ENCODE data around the gene C16orf95. TPM values are rescaled to one million over a fixed set of nuclear protein-coding genes. Genes with fewer than 3 reads are reported as not detected.

C16orf95 gene
- total and polyA plus RNA-seq, 7 experiments from 2014 or later, result 1.3 to 8.6 (median 2.7) TPM

DNA sequence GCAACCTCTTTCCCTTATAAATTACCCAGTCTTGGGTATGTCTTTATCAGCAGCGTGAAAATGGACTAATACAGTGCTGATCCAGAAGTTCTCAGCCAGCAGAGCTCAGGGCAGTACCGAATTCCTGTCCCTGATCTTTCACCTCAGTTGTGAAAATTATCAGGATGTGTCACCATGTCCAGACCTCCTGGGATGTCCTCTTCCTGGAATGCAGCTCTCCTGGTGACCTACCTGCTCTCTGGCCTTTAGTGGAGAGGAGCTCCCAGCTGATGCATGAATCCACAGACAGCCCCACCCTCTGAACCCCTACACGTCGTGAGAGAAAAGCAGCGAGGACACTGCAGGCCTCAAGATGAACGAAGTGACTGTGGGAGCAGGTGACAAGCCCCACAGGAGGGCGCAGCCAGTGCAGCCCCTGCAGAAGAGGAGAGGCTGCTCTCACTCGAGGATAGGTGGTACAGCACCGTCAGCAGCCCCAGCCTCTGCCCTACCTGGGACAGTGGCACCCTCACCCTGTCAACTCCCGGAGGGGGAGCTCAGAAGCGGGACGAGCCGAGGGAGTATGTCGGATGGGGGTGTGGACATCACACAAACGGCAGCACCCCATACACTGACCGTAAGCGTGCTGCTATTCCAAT is 22.0 kb upstream of the C16orf95 start:
- Histone ChIP-seq H3K4me1 (ENCODE audit: control insufficient read depth in 2 of 2, insufficient read depth in 2 of 2, low read length in 2 of 2) (peaks cover 0 to 7% of the 10 kb centered on the region in 2 donors), H3K9me3 (ENCODE audit: control insufficient read depth in 2 of 3, low read length in 3 of 3) (no peaks in the 10 kb centered on the region), H3K4me3 (ENCODE audit: low read length) (no peak overlapping the region), H3K36me3 (ENCODE audit: control insufficient read depth in 2 of 3, insufficient read depth in 3 of 3, low read length in 3 of 3) (peaks cover 0 to 57% (median 11%) of the 10 kb centered on the region in 3 experiments), H3K27me3 (ENCODE audit: control insufficient read depth in 2 of 2, insufficient read depth in 2 of 2, low read length in 2 of 2) (no peaks in the 10 kb centered on the region), H3K27ac (ENCODE audit: low read depth, low read length) (no peak overlapping the region)
- Mint-ChIP-seq H3K9me3 (peaks cover 0 to 3% (median 0%) of the 10 kb centered on the region in 11 donors), H3K4me3 (no peak overlapping the region), H3K36me3 (peaks cover 9 to 50% (median 17%) of the 10 kb centered on the region in 5 donors), H3K27ac (peak overlapping the region in 5 of 9 donors; percentile 28 to 64 (median 46)), H3K27me3 (no peaks in the 10 kb centered on the region), H3K4me1 (peaks cover 2 to 33% (median 20%) of the 10 kb centered on the region in 7 donors)
- intact Hi-C loops (cut with micrococcal nuclease), result no loop called here
- DNase-seq, result no peak
- ChIA-PET CTCF (no interaction called here), POLR2A (interaction anchor here (1.1 kb wide), 1 partner anchor 49 kb away, joined by 3 read pairs; no protein-coding TSS in a partner anchor)
- no peak for ATAC-seq

DNA sequence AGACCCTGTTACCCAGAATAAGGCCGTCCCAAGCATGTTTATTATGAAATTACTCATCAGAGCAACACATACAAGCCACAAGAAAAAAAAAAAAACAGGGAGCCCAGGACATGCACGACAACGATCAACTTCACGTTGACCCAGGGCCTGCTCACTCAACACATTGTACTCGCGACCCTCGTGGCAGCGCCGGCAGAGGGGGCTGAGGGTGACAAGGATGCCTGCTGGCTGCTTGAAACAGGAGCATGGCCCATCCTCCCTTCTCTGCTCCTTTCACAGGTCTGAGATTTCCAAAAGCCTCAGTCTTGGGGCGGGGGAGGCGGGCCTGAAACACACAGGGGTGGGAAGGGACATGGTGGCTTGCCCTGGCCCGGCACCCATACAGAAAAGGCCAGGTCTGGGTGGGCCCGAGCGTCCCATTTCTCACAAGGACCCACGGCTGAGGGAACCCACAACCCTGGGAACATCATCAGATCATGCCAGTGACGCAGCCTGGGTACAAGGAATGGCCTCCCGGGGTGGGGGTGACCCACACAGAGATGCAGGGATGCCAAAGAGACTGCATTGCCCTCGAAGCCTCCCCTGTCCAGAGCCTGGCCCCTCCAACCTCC is 21.1 kb upstream of the C16orf95 start:
- ChIA-PET POLR2A (no interaction called here), CTCF (no interaction called here)
- H3K4me3 Mint-ChIP-seq, result no peak overlapping the region
- H3K9me3 Mint-ChIP-seq, result peaks cover 0 to 3% (median 0%) of the 10 kb centered on the region in 11 donors
- peak overlapping the region in 4 of 9 donors; percentile 12 to 63 (median 50) for H3K27ac Mint-ChIP-seq
- DNase-seq, result no peak
- Histone ChIP-seq H3K27ac (ENCODE audit: low read depth, low read length) (no peak overlapping the region), H3K27me3 (ENCODE audit: control insufficient read depth in 2 of 2, insufficient read depth in 2 of 2, low read length in 2 of 2) (no peaks in the 10 kb centered on the region), H3K4me1 (ENCODE audit: control insufficient read depth in 2 of 2, insufficient read depth in 2 of 2, low read length in 2 of 2) (peaks cover 0 to 7% of the 10 kb centered on the region in 2 donors), H3K4me3 (ENCODE audit: low read length) (no peak overlapping the region), H3K9me3 (ENCODE audit: control insufficient read depth in 2 of 3, low read length in 3 of 3) (no peaks in the 10 kb centered on the region), H3K36me3 (ENCODE audit: control insufficient read depth in 2 of 3, insufficient read depth in 3 of 3, low read length in 3 of 3) (peaks cover 0 to 57% (median 15%) of the 10 kb centered on the region in 3 experiments)
- peaks cover 2 to 27% (median 20%) of the 10 kb centered on the region in 7 donors for H3K4me1 Mint-ChIP-seq
- H3K27me3 Mint-ChIP-seq, result no peaks in the 10 kb centered on the region
- intact Hi-C loops (cut with micrococcal nuclease), result no loop called here
- peaks cover 6 to 43% (median 14%) of the 10 kb centered on the region in 5 donors for H3K36me3 Mint-ChIP-seq
- ATAC-seq, result no peak

DNA sequence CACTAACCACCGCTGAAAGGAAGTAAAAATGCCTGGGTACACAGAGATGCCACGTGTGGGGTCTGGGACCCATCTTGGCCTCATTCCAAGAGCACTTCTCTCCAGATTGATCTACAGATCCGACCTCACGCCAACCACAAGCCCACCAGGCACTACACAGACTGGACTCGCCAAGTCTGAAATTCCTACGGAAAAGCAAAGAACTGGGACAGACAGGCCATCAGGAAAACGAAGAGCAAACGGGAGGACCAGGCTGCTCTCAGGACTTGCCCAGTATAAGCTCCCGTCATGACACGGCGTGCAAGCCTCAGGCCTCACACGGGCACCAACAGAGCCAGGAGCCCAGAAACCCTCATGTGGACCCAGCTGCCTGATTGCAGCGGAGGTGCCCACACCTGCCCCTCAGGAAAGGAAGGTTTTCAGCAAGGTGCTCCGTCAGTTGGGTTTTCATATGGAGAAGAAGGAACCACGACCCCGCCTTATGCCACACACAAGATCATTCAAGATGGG is 20.1 kb upstream of the C16orf95 start:
- peak overlapping the region in 2 of 10 donors; percentile 41 to 64 for H3K4me3 Mint-ChIP-seq

DNA sequence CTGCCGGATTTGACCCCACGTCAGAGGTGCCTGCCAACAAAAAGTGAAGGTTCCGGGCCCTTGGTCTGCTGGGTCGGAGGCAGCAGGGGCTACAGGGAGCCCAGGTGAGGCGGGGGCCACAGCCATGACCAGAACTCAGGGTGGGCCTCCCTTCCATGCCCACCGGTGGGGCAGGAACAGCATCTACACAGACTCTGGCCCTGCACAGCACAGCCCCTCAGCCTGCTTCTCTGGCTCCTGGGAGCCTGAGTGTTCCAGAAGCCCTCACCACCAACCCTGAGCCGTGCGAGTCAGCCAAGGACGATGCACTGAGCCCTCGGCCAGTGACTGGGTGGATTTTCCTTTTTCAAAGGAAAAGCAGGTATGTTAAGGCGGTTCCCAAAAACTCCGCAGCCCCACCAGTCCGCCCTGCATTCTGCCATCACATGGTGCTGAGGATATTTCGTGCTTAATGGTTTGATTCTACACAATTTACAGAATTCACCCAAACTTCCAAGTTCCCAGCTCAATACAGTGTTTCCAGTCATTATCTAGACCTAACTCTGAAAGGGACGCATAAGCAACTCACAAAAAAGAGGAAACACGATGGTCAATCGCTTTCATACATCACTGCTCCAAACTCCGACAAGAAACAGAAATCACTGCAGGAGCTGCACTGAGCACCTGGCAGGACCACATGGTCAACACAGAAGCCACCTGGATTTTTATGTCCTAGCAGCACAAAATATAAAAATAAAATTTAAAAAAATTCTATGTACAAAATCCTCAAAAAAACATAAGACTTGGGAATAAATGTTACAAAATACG is 19.4 kb upstream of the C16orf95 start:
- CTCF ChIA-PET, result no interaction called here
- Mint-ChIP-seq H3K27me3 (no peaks in the 10 kb centered on the region), H3K9me3 (peaks cover 0 to 3% (median 0%) of the 10 kb centered on the region in 11 donors), H3K4me1 (peaks cover 2 to 24% (median 19%) of the 10 kb centered on the region in 7 donors), H3K27ac (peak overlapping the region in 5 of 9 donors; percentile 51 to 82 (median 69)), H3K36me3 (peaks cover 3 to 40% (median 9%) of the 10 kb centered on the region in 5 donors), H3K4me3 (peak overlapping the region in 1 of 10 donors; percentile 41)
- H3K4me3 ChIP-seq (ENCODE audit: low read length), result no peak overlapping the region
- no peaks in the 10 kb centered on the region for H3K27me3 ChIP-seq (ENCODE audit: control insufficient read depth in 2 of 2, insufficient read depth in 2 of 2, low read length in 2 of 2)
- H3K36me3 ChIP-seq (ENCODE audit: control insufficient read depth in 2 of 3, insufficient read depth in 3 of 3, low read length in 3 of 3), result peaks cover 0 to 56% (median 10%) of the 10 kb centered on the region in 3 experiments
- DNase-seq (no peak), ATAC-seq (no peak)
- POLR2A ChIA-PET, result interaction anchor here (2.2 kb wide), 1 partner anchor 8 kb away, joined by 6 read pairs; no protein-coding TSS in a partner anchor
- no peaks in the 10 kb centered on the region for H3K9me3 ChIP-seq (ENCODE audit: control insufficient read depth in 2 of 3, low read length in 3 of 3)
- intact Hi-C loops (cut with micrococcal nuclease), result no loop called here
- H3K27ac ChIP-seq (ENCODE audit: low read depth, low read length), result no peak overlapping the region
- H3K4me1 ChIP-seq (ENCODE audit: control insufficient read depth in 2 of 2, insufficient read depth in 2 of 2, low read length in 2 of 2), result peaks cover 0 to 7% of the 10 kb centered on the region in 2 donors

More for the DNA sequence above, 20.1 kb upstream of the C16orf95 start:
- Histone ChIP-seq H3K4me3 (ENCODE audit: low read length) (no peak overlapping the region), H3K27ac (ENCODE audit: low read depth, low read length) (peak overlapping the region; percentile 2), H3K4me1 (ENCODE audit: control insufficient read depth in 2 of 2, insufficient read depth in 2 of 2, low read length in 2 of 2) (peaks cover 0 to 7% of the 10 kb centered on the region in 2 donors), H3K9me3 (ENCODE audit: control insufficient read depth in 2 of 3, low read length in 3 of 3) (no peaks in the 10 kb centered on the region), H3K27me3 (ENCODE audit: control insufficient read depth in 2 of 2, insufficient read depth in 2 of 2, low read length in 2 of 2) (no peaks in the 10 kb centered on the region), H3K36me3 (ENCODE audit: control insufficient read depth in 2 of 3, insufficient read depth in 3 of 3, low read length in 3 of 3) (peaks cover 0 to 57% (median 11%) of the 10 kb centered on the region in 3 experiments)
- no peak for ATAC-seq
- peaks cover 2 to 24% (median 19%) of the 10 kb centered on the region in 7 donors for H3K4me1 Mint-ChIP-seq
- peaks cover 0 to 3% (median 0%) of the 10 kb centered on the region in 11 donors for H3K9me3 Mint-ChIP-seq
- DNase-seq, result no peak
- ChIA-PET POLR2A (no interaction called here), CTCF (no interaction called here)
- intact Hi-C loops (cut with micrococcal nuclease), result no loop called here
- peaks cover 4 to 42% (median 9%) of the 10 kb centered on the region in 5 donors for H3K36me3 Mint-ChIP-seq
- H3K27ac Mint-ChIP-seq, result peak overlapping the region in 8 of 9 donors; percentile 12 to 92 (median 76)
- H3K27me3 Mint-ChIP-seq, result no peaks in the 10 kb centered on the region

DNA sequence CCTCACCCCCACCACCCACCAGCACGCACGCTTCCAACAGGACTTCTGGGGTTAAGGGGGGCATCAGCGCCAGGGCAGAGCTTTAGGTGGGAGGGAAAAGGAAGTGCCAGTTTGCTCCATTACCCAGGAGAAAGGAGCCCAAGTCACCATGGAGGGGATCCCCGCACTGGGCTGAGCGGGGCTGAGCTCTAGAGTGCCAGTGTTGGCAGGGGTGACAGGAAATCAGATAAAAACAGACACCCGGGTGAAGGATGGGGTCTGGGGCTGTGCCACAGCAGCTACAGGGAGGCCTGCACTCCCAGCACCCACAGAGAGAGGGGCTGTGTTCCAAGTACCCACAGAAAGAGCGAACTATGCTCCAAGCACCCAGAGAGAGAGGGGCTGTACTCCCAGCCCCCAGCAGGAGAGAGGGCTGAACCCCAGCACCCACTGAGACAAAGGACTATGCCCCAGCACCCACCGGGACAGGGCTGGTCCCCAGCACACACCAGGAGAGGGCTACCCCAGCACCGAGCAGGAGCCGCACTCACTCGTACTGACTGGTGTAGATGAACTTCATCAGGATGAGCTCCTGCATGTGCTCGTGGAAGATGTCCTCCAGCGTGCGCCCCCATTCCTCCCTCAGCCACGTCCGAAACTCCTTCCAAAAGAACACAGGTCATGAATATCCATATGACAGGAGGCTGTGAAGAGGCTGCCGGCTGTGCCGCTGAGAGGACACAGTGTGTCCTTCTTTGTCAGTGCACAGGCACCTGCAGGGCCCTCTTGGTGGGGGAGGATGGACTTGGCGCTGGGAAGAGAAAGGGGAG is 18.6 kb upstream of the C16orf95 start:
- Histone ChIP-seq H3K4me3 (ENCODE audit: low read length) (no peak overlapping the region), H3K4me1 (ENCODE audit: control insufficient read depth in 2 of 2, insufficient read depth in 2 of 2, low read length in 2 of 2) (peaks cover 0 to 7% of the 10 kb centered on the region in 2 donors), H3K27ac (ENCODE audit: low read depth, low read length) (no peak overlapping the region), H3K36me3 (ENCODE audit: control insufficient read depth in 2 of 3, insufficient read depth in 3 of 3, low read length in 3 of 3) (peaks cover 0 to 64% (median 6%) of the 10 kb centered on the region in 3 experiments), H3K9me3 (ENCODE audit: control insufficient read depth in 2 of 3, low read length in 3 of 3) (no peaks in the 10 kb centered on the region), H3K27me3 (ENCODE audit: control insufficient read depth in 2 of 2, insufficient read depth in 2 of 2, low read length in 2 of 2) (no peaks in the 10 kb centered on the region)
- peak overlapping the region in 1 of 10 donors; percentile 58 for H3K4me3 Mint-ChIP-seq
- DNase-seq, result no peak
- POLR2A ChIA-PET, result interaction anchor here (2.2 kb wide), 1 partner anchor 9 kb away, joined by 6 read pairs; no protein-coding TSS in a partner anchor
- H3K4me1 Mint-ChIP-seq, result peaks cover 2 to 24% (median 19%) of the 10 kb centered on the region in 7 donors
- H3K27me3 Mint-ChIP-seq, result no peaks in the 10 kb centered on the region
- no peak for ATAC-seq
- H3K27ac Mint-ChIP-seq, result peak overlapping the region in 4 of 9 donors; percentile 51 to 75 (median 62)
- intact Hi-C loops (cut with micrococcal nuclease), result no loop called here
- CTCF ChIA-PET, result no interaction called here
- peaks cover 0 to 3% (median 0%) of the 10 kb centered on the region in 11 donors for H3K9me3 Mint-ChIP-seq
- peaks cover 3 to 41% (median 12%) of the 10 kb centered on the region in 5 donors for H3K36me3 Mint-ChIP-seq

Measured in naive thymus-derived CD4-positive, alpha-beta T cell (primary cell).